WI38 (cell line): Measurements from ENCODE around the gene RBKS.

Experiments used
- H3K4me3 ChIP-seq: 2 replicates; pipeline ENCODE4 v1.5.1; 2011; ENCODE audit warnings: low read depth, mild to moderate bottlenecking, control low read depth, low read length
- CTCF ChIP-seq: IDR thresholded peaks from 2 replicates; pipeline ENCODE4 v1.5.1; 2012; ENCODE audit warnings: low read depth, mild to moderate bottlenecking, control low read depth, low read length

Gene RBKS

GRCh38 chr2:27890146-27890923 is at the start of gene RBKS, which contains the start of gene BABAM2:
TSS of gene RBKS (minus strand) at chr2:27890387. CDS start at chr2:27890345, 42 bp downstream.
TSS of gene BABAM2 (plus strand) at chr2:27890729. CDS start at chr2:27894557, 3,828 bp downstream.
- TF ChIP-seq CTCF = no peak
- peak within 1 kb of the TSS; percentile 73 for H3K4me3 ChIP-seq

- no peak for TF ChIP-seq CTCF
- H3K4me3 ChIP-seq = no peak overlapping the region
Measured at GRCh38 chr2:27935026-27935425, 44.8 kb upstream of the RBKS start.

GRCh38 chr2:27932396-27932795 is 42.2 kb upstream of the RBKS start:
- no peak overlapping the region for H3K4me3 ChIP-seq
- no peak for TF ChIP-seq CTCF

- TF ChIP-seq CTCF = no peak
- no peak overlapping the region for H3K4me3 ChIP-seq
Measured at GRCh38 chr2:27931361-27931950, 41.3 kb upstream of the RBKS start.

GRCh38 chr2:27929916-27930486 is 39.8 kb upstream of the RBKS start:
- TF ChIP-seq CTCF = no peak
- H3K4me3 ChIP-seq = no peak overlapping the region

- no peak overlapping the region for H3K4me3 ChIP-seq
- no peak for TF ChIP-seq CTCF
Measured at GRCh38 chr2:27925766-27926472, 35.7 kb upstream of the RBKS start.

- no peak for TF ChIP-seq CTCF
- no peak overlapping the region for H3K4me3 ChIP-seq
Measured at GRCh38 chr2:27922842-27923241, 32.7 kb upstream of the RBKS start.
